Muscle layer of colon (tissue), 2 donors: ENCODE data around the gene PPP2R5E.

Experiments used
- H3K27ac ChIP-seq: one replicate; pipeline ENCODE4 v1.7.0; 2013; ENCODE audit warnings: low read depth, mild to moderate bottlenecking, low read length, moderate library complexity
- H3K27me3 ChIP-seq, 2 donors: one replicate each; pipeline ENCODE4 v1.7.0; 2013; ENCODE audit warnings: low read length in 2 of 2, mild to moderate bottlenecking in 2 of 2; ENCODE audit not compliant: insufficient read depth in 2 of 2, control insufficient read depth in 1 of 2
- H3K36me3 ChIP-seq: one replicate; pipeline ENCODE4 v1.7.0; 2013; ENCODE audit warnings: mild to moderate bottlenecking, low read length; ENCODE audit not compliant: insufficient read depth
- H3K4me1 ChIP-seq: one replicate; pipeline ENCODE4 v1.7.0; 2013; ENCODE audit warnings: mild to moderate bottlenecking, low read length; ENCODE audit not compliant: insufficient read depth
- H3K4me3 ChIP-seq, 2 donors: one replicate each; pipeline ENCODE4 v1.7.0; 2013; ENCODE audit warnings: low read length in 2 of 2, low read depth in 1 of 2, mild to moderate bottlenecking in 1 of 2, moderate library complexity in 1 of 2
- H3K9ac ChIP-seq: one replicate; pipeline ENCODE4 v1.7.0; 2013; ENCODE audit warnings: low read length
- H3K9me3 ChIP-seq: one replicate; pipeline ENCODE4 v1.7.0; 2013; ENCODE audit warnings: mild to moderate bottlenecking, low read length
- donor health status: abdominal sarcoma.
- donor health status: Adenocarcinoma of cecum.

The PPP2R5E gene

DNA sequence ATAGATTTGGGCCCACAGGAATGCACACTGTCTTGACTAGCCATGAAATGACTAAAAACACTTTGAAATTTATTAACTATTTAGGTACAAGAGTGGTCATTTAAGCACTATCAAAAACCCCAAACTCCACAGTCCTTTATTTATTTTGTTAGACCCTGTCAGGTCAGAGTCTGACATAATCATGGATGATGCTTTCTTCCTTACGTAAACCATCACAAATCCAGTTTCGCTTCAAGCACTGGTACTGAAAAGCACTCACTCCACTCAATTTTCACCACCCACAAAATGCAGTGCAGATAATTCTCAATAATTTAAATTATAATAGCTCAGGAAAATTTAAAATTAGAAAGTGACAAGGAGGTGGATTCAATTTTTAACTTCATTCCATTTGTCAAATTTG is 25.8 kb downstream of the PPP2R5E start:
- peaks cover 4% of the 10 kb centered on the region for H3K36me3 ChIP-seq
- peaks cover 18% of the 10 kb centered on the region for H3K4me1 ChIP-seq
- H3K27ac ChIP-seq = no peak overlapping the region
- no peak overlapping the region for H3K9ac ChIP-seq
- H3K27me3 ChIP-seq = no peaks in the 10 kb centered on the region
- no peaks in the 10 kb centered on the region for H3K9me3 ChIP-seq
- no peak overlapping the region for H3K4me3 ChIP-seq

DNA sequence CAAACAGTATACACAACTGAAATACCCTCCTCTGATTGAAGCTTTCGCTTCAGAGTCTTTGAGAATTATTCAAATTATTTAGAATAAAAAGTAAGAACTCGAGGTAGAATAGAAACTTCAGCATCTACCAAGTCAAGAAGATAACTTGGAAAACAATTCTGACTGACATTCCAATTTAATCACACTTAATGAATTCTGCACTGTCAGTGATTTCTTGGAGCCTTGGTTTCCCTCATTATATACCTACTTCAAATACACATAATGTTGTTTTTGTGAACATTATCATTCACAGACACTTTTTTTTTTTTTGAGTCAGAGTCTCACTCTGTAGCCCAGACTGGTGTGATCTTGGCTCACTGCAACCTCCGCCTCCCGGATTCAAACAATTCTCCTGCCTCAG is 27.9 kb downstream of the PPP2R5E start:
- Histone ChIP-seq H3K9ac (no peak overlapping the region), H3K4me3 (no peak overlapping the region), H3K4me1 (peaks cover 18% of the 10 kb centered on the region), H3K36me3 (peaks cover under 1% of the 10 kb centered on the region), H3K27ac (no peak overlapping the region), H3K9me3 (no peaks in the 10 kb centered on the region), H3K27me3 (no peaks in the 10 kb centered on the region)

DNA sequence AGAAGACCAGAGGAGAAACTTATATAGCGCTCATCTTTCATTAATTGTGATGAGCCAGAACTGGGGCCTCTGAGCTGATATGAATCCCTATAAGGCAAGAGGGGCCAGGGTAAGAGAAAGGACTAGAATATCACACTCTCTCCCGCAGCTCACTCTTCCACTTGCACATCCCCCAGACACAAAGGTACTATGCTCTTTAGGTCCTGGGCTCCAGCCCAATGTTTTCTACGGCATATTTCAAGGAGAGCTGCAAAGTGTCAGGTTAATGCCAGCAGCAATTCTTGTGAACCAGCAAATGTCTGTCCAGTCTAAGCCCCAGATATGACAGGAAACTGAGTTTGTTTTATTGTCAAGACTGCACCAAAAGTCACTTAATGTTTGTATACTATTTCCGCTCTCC is 29.4 kb downstream of the PPP2R5E start:
- Histone ChIP-seq H3K36me3 (no peaks in the 10 kb centered on the region), H3K27me3 (no peaks in the 10 kb centered on the region), H3K9me3 (no peaks in the 10 kb centered on the region), H3K4me3 (no peak overlapping the region), H3K9ac (no peak overlapping the region), H3K27ac (no peak overlapping the region), H3K4me1 (peaks cover 18% of the 10 kb centered on the region)

DNA sequence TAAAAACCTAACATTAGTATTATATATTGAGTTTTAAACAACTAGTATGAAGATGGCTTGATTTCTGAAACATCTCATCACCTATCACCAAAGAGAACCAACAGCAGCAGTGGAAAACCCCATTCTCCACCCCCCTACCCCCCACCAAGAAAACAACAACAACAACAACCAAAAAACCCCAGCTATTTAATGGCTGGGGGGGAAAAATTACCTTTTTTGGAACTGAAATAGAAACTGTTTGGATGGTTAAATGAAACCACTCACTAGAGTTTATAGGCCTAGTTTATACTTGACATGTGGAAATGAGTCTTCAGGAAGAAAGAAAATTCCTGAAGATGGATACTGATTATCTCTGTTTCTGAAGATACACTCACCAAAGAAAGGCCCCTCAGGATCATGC is 30.3 kb downstream of the PPP2R5E start:
- Histone ChIP-seq H3K4me1 (peaks cover 18% of the 10 kb centered on the region), H3K9me3 (no peaks in the 10 kb centered on the region), H3K27me3 (no peaks in the 10 kb centered on the region), H3K36me3 (no peaks in the 10 kb centered on the region), H3K4me3 (no peak overlapping the region), H3K27ac (no peak overlapping the region), H3K9ac (no peak overlapping the region)

DNA sequence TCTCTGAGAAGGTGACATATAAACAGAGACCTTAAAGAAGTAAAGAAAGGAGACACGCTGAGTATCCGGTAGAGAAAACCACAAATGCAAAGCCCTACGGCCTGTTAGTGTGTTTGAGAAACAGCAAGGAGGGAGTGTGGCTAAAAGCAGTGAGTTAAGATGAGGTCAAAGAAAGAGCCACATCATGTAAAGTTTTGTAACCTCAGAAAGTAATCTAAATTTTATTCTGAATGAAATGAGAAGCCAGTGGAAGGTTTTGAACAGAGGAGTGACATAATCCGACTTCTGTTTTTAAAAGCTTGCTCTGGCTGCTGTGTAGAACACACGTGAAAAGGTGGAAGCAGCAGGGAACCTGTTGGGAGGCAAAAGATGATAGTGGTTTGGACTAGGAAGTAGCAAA is 32.6 kb downstream of the PPP2R5E start:
- H3K4me3 ChIP-seq = no peak overlapping the region
- H3K36me3 ChIP-seq = no peaks in the 10 kb centered on the region
- no peaks in the 10 kb centered on the region for H3K9me3 ChIP-seq
- H3K27me3 ChIP-seq = no peaks in the 10 kb centered on the region
- no peak overlapping the region for H3K27ac ChIP-seq
- H3K4me1 ChIP-seq = peaks cover 18% of the 10 kb centered on the region
- H3K9ac ChIP-seq = no peak overlapping the region

DNA sequence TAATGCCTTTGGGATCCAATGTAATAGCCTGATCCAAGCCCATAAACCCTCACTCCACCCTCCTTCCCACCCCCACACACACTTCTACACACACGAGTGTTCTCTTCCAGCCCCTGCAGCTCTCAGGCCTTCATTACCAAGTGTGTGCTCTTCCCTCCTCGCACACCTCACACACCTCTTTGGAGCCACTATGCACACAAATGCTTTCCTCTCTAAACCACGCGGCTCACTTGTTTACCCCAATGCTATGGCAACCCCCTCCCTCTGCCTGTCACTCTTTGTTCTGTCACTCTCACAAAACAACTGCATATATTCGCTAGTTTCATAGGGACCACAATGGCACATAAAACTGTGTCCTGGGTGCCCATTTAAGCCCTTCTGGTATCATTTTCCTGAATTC is 35.1 kb downstream of the PPP2R5E start:
- no peaks in the 10 kb centered on the region for H3K9me3 ChIP-seq
- no peaks in the 10 kb centered on the region for H3K27me3 ChIP-seq
- H3K27ac ChIP-seq = no peak overlapping the region
- H3K36me3 ChIP-seq = no peaks in the 10 kb centered on the region
- no peaks in the 10 kb centered on the region for H3K4me1 ChIP-seq
- H3K9ac ChIP-seq = no peak overlapping the region
- no peak overlapping the region for H3K4me3 ChIP-seq

DNA sequence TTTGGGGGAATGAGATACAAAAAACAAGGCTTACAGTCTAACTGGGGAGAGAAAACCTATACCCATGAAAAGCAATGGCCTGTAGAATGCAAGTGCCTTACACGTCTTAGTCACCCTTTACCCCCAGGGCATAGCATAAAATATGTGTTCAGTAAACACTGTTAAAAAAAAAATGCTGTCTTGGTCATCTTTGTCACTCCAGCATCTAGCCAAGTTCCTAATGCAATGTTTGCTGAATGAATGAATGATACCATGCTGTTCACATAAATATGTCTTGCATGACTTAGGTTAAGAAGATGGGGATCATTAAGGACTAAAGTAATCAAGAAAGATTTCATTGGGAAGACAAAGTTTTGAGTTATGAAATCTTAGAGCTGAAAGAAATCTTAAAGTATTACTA is 38.5 kb downstream of the PPP2R5E start:
- H3K4me3 ChIP-seq = no peak overlapping the region
- no peak overlapping the region for H3K9ac ChIP-seq
- H3K9me3 ChIP-seq = no peaks in the 10 kb centered on the region
- H3K27me3 ChIP-seq = no peaks in the 10 kb centered on the region
- no peak overlapping the region for H3K27ac ChIP-seq
- H3K36me3 ChIP-seq = no peaks in the 10 kb centered on the region
- peaks cover 6% of the 10 kb centered on the region for H3K4me1 ChIP-seq

DNA sequence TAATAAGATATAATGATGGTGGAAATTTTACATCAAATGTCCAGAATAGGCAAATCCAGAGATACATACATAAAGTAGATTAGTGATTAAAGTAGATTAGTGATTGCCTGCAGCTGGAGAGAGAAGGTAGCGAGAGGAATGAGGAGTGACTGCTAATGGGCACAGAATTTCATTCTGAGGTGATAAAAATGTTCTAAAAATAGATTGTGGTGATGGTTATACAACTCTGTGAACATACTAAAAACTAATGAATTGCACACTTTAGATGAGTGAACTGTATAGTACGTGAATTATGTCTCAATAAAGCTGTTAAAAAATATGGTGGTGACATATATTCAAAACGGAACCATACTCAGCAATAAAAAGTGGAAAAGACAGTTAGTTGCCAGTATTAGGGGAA is 41.7 kb downstream of the PPP2R5E start:
- H3K36me3 ChIP-seq = no peaks in the 10 kb centered on the region
- H3K27ac ChIP-seq = no peak overlapping the region
- peaks cover 32% of the 10 kb centered on the region for H3K4me1 ChIP-seq
- no peaks in the 10 kb centered on the region for H3K9me3 ChIP-seq
- no peaks in the 10 kb centered on the region for H3K27me3 ChIP-seq
- H3K4me3 ChIP-seq = no peak overlapping the region
- no peak overlapping the region for H3K9ac ChIP-seq

DNA sequence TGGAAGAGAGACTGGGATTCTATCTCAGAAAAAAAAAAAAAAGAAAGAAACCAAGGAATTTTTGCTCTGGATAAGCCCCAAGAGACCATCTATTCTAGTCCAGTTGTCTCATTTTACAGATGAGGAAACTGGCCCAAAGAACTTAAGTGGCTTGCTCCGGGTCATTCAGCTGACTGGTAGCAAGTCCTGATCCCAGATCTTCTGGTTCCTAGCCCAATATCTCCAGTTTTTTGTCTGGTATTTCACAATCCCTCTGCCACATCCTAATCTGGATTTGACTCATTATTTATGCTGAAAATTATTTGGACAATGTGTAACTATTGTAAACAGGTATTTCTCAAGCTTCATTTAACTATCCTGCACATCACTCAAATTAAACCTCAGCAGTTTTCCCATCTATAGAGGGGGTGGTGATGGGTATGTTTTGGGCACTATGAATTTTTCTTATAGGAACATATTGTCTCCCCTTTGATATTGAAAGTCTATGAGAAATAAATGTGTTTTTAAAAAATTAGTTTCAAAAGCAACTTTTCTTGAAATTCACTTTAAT is 43.4 kb downstream of the PPP2R5E start:
- H3K9me3 ChIP-seq = no peaks in the 10 kb centered on the region
- no peaks in the 10 kb centered on the region for H3K36me3 ChIP-seq
- H3K27ac ChIP-seq = no peak overlapping the region
- H3K4me1 ChIP-seq = peaks cover 32% of the 10 kb centered on the region
- no peak overlapping the region for H3K9ac ChIP-seq
- H3K27me3 ChIP-seq = no peaks in the 10 kb centered on the region
- H3K4me3 ChIP-seq = no peak overlapping the region

DNA sequence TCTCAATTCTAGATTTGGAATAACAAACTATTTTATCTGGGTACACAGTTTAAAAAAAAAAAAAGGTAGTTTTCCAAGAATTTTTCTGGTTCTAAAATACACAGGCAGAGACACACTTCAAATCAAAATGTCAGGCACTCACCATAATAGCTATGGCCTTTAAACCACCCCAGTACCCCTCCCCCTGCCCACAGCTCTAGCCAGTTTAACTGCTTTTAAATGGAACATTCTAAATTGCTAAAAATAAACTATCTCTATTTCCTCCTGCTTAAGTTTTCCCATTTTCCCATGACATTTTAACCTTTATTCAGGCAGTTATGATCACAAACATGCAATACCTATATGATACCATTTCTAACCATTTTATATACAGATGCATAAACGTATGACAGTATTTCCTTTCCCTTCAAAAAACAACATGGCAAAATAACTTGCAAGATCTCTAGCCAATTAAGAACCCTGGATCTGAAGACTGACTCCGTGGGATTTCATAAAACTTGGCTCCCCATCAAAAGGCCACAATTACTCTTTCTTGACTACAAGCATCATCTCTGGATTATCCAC is 46.3 kb downstream of the PPP2R5E start:
- peaks cover 43% of the 10 kb centered on the region for H3K4me1 ChIP-seq
- no peak overlapping the region for H3K4me3 ChIP-seq
- no peaks in the 10 kb centered on the region for H3K36me3 ChIP-seq
- no peak overlapping the region for H3K27ac ChIP-seq
- H3K27me3 ChIP-seq = no peaks in the 10 kb centered on the region
- no peak overlapping the region for H3K9ac ChIP-seq
- no peaks in the 10 kb centered on the region for H3K9me3 ChIP-seq

DNA sequence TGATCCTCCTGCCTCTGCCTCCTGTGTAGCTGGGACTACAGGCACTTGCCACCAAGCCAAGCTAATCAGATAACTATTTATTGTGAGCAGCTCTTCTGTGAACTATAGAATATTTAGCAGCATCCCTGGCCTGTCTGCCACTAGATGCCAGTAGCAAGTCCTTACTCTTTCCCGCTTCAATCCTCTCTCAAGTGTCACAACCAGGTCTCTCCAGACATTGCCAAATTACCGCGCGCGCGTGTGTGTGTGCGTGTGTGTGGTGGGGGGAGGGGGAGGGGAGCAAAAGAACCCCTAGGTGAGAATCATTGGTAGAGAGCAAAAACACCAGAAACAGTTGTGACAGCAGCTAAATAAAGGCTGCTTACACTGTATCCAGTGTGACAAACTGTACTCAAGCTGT is 49.9 kb downstream of the PPP2R5E start:
- peaks cover 24% of the 10 kb centered on the region for H3K4me1 ChIP-seq
- H3K4me3 ChIP-seq = no peak overlapping the region
- no peaks in the 10 kb centered on the region for H3K36me3 ChIP-seq
- H3K27me3 ChIP-seq = no peaks in the 10 kb centered on the region
- H3K9ac ChIP-seq = no peak overlapping the region
- H3K27ac ChIP-seq = no peak overlapping the region
- no peaks in the 10 kb centered on the region for H3K9me3 ChIP-seq

DNA sequence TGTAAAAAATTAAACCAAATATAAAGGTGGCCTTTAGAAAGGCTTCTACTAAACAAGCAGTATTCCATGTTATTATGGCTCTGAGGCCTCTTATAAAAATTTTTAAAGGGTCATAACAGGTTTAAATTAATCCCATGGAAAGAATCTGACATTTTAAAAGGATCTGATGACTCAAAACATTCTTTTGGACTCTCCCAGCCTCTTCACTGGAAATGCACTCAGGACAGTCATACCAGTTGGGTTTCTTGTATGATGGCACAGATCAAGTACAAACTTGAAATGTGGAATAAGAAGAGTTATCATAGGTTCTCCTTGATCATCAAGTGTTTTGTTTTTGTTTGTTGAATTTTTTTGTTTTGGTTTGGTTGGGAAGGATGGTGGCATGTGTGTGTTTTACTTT is 50.8 kb downstream of the PPP2R5E start:
- Histone ChIP-seq H3K9me3 (no peaks in the 10 kb centered on the region), H3K27ac (no peak overlapping the region), H3K9ac (no peak overlapping the region), H3K4me3 (no peak overlapping the region), H3K27me3 (no peaks in the 10 kb centered on the region), H3K4me1 (peaks cover 18% of the 10 kb centered on the region), H3K36me3 (no peaks in the 10 kb centered on the region)
